Measurements from ENCODE around the gene ANO6.
"Not testable (repeated sequence)": the region's sequence is repeated elsewhere in the genome, so short reads cannot be mapped to it uniquely, and the experiment has no call there.

The ANO6 gene

DNA sequence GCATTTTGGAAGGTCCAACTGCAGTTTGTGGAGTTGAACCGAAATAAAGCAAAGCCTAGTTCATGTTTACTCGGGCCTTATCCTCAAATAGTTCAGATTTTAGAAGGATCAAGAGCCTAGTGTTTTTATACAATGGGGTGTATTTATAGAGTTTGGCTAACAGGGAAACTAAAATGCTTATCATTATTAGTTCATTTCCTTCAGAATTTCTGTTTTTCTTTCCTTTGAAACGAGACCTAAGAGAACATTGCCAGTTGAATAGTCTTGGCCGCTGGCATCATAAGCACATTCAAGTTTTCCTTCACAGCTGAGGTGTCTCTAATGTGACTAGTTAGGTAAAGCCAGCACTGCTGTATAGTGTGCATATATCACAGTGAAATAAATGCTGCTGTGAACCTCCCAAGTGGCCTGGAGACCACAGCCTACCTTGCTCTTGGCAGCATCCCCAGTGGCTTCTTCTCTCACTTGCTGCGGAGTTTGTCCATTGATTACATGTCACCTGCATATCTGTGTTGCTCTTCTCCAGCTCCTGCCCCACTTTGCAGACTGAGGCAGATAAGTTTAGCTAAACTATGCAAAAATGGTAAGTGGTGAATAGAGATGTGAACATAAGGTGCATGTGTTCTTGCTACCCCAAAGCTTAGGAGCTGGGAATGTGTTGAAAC lies 88.8 kb downstream of the ANO6 start:
- no peak for DNase-seq (ENCODE audit: extremely low read depth in 1 of 2, low read depth in 1 of 2)

DNA sequence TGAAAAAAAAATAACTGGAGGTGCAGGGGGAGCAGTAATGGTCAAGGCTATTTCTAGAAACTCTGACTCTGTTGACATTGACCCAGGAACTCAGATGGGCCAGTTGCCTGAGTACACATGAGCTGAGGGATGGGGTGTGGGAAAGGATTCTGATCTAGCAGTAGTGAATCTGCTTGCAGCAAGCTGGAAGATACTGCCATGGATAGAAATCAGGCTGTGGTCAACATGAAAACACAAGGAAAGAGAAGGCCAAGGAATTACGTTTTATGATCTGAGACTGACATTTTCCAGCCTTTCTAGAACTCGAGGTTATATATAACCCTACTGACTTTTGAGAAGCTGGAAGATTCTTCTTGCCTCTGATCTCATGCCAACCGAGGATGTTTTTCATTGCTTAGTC lies 90.0 kb downstream of the ANO6 start:
- no peak for DNase-seq (ENCODE audit: extremely low read depth in 1 of 2, low read depth in 1 of 2)

DNA sequence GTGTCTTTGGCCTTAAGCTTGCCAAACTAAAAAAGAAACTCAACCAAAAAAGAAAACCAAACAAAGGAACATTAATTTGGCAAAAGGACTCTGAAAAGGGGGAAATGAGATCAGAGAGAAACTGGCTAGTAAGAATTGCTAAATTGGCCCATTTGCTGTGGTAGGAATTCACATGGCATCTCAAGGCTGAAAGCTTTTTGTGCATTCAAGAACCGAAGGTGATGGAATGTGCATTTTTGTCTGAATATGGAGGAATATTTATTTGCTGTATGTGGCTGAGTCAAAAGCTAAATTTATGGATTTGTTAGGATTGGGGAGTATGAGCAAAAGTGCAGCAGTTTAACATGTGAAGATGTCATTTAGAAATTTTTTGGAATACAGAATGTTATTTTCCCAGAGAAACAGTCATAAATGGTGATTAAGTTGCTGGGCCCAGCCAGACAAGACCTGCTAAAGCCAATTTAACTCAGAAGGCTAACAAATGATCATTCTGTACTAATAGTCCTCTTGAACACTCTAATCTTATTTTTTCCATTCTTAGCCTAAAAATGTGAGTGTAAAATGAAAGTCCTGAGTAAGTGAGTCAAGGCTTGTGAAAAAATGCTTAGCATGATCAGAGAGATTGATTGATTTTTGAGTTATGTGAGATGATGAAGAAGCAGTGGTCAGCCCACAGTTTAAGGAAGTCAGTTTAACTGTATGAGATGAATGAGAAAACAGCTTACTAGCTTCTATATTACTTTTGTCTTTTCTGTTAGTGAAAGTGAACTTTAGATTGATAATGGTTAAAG lies 94.1 kb downstream of the ANO6 start:
- no peak for DNase-seq (ENCODE audit: extremely low read depth in 1 of 2, low read depth in 1 of 2)

DNA sequence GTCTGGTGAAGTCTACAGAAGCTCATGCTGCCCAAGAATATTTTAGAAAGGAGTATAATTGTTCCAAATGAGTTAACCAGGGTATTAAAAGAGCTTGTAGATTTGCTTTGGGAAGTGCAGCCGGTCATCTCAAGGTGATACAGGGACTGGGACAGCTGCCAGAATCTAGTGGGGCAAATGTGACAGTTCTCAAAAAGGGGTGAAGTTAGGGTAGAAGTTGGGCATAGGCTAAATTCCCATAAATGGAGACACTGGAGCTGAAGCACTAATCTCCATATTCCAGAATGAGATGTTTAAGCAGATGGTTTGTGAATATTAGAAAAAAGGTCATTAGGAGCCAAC lies 94.7 kb downstream of the ANO6 start:
- no peak for DNase-seq (ENCODE audit: extremely low read depth in 1 of 2, low read depth in 1 of 2)

DNA sequence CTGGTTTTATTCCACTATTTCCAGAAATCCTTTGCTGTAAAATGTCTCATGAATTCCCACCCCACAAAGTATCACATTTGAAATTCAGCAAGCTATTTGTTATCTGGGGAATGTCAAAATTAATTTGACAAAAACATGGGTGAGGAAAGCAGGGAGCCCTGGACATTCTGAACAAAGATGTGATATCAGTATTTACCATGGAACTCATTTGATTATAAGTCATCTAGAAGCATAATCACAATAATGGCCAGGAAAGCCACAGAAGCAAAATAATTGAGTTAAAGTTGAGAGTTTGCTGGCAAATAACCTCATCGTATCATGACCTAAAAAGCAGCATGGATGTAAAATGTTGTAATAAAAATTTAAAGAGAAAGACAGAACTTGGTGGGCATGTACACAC lies 96.1 kb downstream of the ANO6 start:
- DNase-seq (ENCODE audit: extremely low read depth in 1 of 2, low read depth in 1 of 2): no peak

DNA sequence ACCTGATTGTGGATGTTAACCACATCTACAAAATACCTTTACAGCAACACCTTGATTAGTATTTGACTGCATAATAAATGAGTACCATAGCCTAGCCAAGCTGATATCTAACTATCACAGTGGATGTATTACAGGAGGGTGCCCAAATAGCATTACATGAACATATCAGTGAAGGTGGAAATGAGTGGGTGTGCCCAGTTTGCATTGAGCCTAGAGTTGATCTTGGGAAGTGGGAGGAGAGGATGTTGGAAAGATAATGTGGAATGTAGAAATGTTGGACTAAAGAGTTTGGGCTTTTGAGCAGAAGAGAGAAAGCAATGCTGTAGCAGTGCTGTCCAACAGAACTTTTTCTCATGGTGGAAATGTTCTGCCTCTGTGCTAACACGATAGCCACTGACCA lies 98.9 kb downstream of the ANO6 start:
- no peak for DNase-seq (ENCODE audit: extremely low read depth in 1 of 2, low read depth in 1 of 2)

DNA sequence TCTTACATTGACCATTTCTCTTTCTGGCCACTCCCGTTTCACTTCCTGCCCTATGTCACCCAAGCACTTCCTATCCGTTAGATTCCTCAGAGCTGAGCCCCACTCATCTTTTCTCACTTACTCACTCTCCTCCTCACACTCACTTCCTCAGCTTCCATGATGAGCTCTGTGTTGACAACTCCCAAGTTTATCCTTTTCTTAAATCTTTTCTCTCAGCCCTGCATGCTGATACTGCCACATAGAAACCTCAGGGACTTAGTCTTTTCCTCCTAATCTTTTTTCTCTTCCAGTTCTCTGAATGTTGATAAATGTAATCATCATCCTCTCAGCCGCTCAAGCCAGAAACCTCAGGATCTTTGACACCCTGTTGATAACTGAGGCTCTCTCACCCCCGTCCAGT lies 99.6 kb downstream of the ANO6 start:
- DNase-seq (ENCODE audit: extremely low read depth in 1 of 2, low read depth in 1 of 2): no peak

DNA sequence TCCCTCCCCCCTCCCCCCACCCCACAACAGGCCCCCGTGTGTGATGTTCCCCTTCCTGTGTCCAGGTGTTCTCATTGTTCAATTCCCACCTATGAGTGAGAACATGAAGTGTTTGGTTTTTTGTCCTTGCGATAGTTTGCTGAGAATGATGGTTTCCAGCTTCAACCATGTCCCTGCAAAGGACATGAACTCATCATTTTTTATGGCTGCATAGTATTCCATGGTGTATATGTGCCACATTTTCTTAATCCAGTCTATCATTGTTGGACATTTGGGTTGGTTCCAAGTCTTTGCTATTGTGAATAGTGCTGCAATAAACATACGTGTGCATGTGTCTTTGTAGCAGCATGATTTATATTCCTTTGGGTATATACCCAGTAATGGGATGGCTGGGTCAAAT lies 101.4 kb downstream of the ANO6 start:
- not testable (repeated sequence) for DNase-seq (ENCODE audit: extremely low read depth in 1 of 2, low read depth in 1 of 2)

DNA sequence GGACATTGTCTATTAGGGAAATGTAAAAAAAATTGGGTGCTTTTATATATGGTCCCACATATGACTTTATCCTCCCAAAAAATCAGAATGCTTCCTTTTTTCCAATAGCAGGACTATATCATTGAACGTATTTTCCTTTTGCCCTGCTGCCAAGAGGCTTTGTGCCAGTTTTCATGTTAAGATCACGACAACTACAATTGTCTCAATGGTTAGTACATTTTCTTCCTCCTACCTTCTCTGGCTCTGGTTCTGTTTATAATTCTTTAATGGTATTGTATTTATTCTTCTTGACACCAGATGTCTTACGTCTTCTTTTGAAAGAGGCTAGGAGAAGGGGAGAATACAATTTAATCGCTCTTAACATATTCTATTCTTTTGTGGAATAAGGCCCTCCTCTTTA lies 106.9 kb downstream of the ANO6 start:
- no peak for DNase-seq (ENCODE audit: extremely low read depth in 1 of 2, low read depth in 1 of 2)

DNA sequence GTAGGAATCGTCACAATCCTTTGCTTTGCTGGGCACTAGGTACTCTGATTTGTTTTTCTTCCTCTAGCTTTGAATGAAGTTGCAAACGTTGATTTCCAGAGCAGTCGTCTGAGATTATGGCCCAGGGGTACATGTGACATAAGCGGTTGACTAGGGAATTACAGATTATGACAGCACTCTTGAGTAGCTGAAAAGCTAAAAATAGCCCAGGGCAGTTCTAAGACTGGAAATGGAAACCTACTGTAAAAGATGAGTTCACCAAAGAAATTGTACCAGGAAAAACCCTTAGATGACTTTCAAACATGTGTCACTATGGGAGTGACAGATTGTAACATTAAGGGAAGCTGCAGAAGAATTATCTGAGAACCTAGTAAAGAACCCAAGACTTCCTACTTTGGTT lies 108.5 kb downstream of the ANO6 start:
- DNase-seq (ENCODE audit: extremely low read depth in 1 of 2, low read depth in 1 of 2): no peak

DNA sequence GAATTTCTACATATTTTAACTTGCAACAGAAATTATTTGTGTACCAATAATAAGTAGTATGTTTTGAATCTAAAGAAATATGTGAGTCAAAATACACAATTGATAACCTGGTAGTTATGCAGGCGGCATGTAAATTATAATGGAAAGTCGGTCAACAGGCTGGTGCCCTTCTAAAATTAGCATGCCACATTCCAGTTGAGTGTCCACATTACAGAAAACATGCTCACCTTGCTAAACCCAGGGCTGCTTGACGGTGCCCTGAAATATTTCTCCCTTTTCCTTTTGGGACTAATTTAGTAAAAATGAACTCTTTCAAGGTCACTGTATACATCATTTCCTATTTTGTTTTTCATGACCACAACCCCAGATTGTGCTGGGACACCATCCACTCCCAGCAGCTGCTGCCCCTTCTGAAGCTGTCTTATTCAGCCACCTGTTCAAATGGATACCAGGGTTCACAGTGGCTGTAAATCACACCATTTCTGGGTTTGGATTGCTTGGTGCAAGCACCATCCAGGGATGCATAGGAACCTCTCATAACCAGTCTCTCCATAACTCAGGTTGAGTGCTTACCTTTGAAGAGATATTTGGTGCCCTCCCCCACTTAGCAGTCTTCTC lies 110.6 kb downstream of the ANO6 start:
- no peak for DNase-seq (ENCODE audit: extremely low read depth in 1 of 2, low read depth in 1 of 2)

DNA sequence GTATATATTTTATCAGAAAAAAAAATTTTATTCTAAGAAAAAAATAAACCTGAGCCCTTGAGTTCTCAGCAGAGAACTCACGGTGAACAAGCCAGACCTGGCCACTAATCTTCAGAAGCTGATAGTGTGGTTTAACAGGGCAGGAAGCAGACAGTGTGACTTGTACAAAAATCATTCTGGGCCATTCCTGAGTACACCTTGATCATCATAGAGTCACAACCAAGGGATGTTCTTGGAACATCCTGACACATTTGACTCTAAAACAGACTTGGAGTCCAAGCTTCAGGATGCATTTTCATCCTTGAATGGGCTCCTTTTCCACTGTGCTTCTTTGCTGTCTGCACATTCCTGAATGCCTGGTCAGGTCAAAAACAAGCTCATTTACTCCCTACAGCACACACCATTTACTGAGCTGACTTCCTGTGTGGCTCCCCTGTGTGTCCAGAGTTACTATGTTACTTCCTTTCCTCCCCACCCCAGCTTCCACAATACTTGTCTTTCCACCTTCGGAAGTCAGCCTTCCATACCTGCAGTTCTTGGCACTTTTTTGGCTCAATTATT lies 112.0 kb downstream of the ANO6 start:
- no peak for DNase-seq (ENCODE audit: extremely low read depth in 1 of 2, low read depth in 1 of 2)

DNA sequence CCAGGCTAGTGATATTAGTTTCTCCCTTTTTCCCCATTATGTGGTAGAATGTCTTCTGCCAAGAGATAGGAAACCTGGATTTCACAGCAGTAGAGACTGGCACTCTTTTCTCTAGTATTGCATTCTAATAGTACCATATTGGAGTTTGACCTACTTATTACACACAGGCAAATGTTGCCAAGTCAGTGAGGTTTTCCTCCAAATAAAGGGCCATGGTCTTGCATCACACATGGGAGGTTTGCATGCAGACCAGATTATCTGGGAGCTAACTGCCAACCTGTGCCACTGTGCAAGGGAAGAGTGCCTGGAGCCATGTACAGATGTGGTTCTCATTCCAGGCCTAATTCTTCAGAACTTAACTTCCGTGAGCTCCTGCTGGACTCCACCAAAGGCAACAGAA lies 113.3 kb downstream of the ANO6 start:
- DNase-seq (ENCODE audit: extremely low read depth in 1 of 2, low read depth in 1 of 2): no peak

DNA sequence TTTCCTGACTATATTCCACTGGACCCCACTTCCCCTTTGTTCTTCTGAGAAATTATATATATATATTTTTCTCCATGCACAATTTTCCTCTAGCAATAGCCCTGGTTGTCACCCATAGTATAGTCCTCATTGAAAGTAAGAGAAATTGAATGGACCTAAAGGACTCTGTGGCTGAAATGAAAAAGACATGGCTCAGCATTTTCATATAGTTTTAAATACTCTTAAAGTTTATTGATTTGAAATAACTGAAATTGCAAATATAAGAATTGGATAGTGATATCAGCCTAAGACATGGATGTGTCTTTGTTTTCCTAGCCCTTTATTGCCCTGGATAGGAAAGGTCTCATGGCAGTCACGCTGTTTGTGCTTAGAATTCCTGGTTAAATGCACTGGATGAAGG lies 113.8 kb downstream of the ANO6 start:
- DNase-seq (ENCODE audit: extremely low read depth in 1 of 2, low read depth in 1 of 2): no peak

DNA sequence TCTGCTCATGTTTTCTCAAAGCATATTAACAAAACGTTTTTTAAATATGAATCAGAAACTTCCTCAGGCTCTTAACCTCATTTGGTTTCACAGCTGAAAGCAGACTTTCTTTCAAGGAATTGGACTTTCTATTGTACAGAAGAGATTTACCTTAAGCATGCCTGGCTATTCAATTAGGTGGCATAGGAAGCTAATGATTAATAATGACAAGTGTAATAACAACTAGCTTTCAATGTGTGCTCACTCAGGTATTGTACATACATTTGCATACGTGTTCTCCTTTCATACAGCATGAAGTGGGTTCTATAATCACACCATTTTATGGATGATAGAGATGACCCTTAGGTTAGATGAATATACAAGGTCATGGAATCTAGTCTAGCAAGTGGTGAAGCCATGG lies 115.7 kb downstream of the ANO6 start:
- no peak for DNase-seq (ENCODE audit: extremely low read depth in 1 of 2, low read depth in 1 of 2)

DNA sequence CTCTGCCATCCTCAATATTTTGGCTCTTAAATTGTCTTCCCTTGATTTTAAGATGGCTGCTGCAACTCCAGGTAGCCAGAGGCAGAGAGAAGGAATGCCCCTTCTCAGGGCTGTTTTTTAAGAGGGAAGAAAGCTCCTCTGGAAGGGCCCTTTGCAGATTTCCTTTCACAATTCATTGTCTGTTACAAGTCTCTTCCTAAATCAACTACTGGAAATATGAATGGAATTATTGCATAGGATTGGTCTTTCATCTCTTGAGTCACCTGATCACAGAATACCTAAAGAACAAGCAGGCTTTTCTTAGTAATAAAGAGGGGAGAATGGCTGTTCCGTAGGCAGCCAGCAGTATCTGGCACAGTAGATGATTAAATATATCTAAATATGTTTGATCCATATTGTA lies 118.5 kb downstream of the ANO6 start:
- no peak for DNase-seq (ENCODE audit: extremely low read depth in 1 of 2, low read depth in 1 of 2)

DNA sequence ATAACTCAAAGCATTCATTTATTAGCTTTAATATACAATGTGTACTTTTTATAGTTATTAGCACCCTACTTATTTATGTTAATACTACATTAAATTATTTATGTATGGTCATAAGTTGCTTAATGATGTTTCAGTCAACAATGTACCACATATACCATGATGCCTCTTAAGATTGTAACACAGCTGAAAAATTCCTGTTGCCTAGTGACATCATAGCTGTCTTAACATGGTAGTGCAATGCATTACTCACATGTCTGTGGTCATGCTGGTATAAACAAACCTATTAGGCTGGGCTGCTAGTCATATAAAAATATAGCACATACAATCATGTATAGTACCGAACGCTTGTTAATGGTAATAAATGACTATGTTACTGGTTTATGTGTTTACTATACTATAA lies 120.4 kb downstream of the ANO6 start:
- no peak for DNase-seq (ENCODE audit: extremely low read depth in 1 of 2, low read depth in 1 of 2)

DNA sequence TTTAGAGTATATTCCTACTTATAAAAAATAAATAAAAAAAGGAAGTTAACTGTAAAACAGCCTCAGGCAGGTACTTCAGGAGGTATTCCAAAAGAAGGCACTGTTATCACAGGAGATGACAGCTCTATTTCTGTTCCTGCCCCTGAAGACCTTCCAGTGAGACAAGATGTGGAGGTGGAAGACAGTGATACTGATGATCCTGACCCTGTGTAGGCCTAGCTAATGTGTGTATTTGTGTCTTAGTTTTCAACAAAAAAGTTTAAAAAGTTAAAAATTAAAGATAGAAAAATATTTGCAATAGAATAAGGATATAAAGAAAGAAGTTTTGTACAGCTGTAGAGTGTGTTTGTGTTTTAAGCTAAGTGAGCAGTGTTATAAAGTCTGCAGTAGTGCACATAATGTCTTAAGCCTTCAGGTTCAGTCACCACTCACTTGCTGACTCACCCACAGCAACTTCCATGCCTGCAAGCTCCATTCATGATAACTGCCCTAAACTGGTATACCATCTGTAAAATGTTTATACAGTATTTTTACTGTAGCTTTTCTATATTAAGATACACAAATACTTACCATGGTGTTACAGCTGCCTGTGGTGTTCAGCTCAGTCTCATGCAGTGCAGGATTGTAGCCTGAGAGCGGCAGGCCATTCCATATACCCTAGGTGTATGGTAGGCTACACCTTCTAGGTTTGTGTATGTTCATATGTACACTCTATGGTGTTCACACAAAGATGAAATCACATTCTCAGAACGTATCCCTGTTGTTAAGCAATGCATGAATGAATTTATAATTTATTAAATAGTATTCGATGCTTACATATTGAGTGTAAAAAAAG lies 121.1 kb downstream of the ANO6 start:
- no peak for DNase-seq (ENCODE audit: extremely low read depth in 1 of 2, low read depth in 1 of 2)

DNA sequence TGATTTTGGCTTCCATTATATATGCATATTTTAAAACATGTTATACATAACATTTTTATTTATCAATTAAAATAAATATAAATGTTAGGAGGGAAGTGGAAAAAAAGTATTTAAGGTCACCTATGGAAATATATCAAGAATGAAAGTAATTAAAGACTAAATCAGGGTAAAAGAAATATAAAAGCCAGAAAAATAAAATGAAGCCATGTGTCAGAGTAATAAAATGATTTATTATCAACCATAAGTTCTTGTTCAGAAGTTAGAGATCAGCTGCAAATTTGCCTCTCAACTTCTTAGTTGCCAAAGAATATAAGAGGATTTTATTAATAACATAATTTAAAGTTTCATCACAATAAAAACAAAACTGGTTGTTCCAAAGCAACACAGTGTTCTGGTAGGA lies 121.9 kb downstream of the ANO6 start:
- DNase-seq (ENCODE audit: extremely low read depth in 1 of 2, low read depth in 1 of 2): no peak

DNA sequence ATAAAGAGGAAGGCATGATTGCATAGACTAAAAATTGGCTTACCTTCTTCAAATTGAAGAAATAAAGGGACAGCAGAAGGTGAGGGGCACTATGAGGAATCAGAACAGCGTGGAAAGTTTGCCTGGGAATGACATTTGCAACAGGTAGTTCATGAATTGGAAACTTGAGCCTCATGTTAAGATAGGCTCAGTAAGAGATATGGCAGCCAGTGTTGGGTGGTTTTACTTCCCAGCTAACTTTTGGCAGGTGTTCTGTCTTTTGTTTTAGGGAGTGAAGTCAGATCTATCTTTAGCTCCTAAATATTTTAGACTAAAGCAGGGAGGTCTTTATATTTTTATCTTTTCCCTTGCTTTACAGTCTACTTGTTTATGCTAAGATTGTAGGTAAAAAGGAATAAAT lies 122.4 kb downstream of the ANO6 start:
- DNase-seq (ENCODE audit: extremely low read depth in 1 of 2, low read depth in 1 of 2): no peak

DNA sequence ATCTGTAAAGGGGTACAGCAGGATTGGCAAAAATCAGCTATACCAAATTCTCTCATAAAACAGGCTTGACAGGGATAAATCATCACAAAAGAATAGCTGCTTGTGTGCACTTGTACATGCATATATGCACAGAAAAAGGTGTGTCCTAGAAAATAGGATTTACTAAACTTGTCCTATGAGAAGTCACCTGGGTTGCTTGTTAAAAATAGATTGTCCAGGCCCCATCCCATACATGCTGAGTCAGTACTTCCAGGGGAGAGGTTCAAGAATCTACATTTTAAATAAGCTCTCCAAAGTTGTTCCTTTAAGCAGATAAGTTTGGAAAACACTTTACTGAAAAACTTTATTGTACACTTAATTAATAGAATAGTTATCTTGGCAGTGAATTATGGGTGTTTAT lies 123.1 kb downstream of the ANO6 start:
- DNase-seq (ENCODE audit: extremely low read depth in 1 of 2, low read depth in 1 of 2): no peak

Data from stimulated activated CD8-positive, alpha-beta memory T cell treated with anti-CD3 and anti-CD28 coated beads, Interleukin-7, amount 100 ng/mL, for 48 hours (primary cell).